HepG2 (cell line): ENCODE measurements around the gene PRXL2B. TPM values are rescaled to one million over a fixed set of nuclear protein-coding genes. Genes with fewer than 3 reads are reported as not detected.

Experiments
- AGO2 ChIP-seq: fragments of 200-400 bp; formaldehyde crosslinking; optimal IDR thresholded peaks from 2 replicates; pipeline ENCODE3; 2017; ENCODE audit warnings: mild to moderate bottlenecking, low read depth, low read length, moderate library complexity
- ARID2 ChIP-seq: sonication (generic); formaldehyde crosslinking; IDR thresholded peaks from 2 replicates; pipeline ENCODE4 v1.8.1; 2022; ENCODE audit warnings: mild to moderate bottlenecking, missing genetic modification reagents, borderline replicate concordance
- ELF1 ChIP-seq: sonication (generic); formaldehyde crosslinking; IDR thresholded peaks from 2 replicates; pipeline ENCODE4 v1.4.0; 2020; ENCODE audit warnings: missing genetic modification reagents
- HMG20B ChIP-seq: conservative IDR thresholded peaks from 2 replicates; pipeline ENCODE4 v1.6.1; 2016; ENCODE audit warnings: missing genetic modification reagents, missing compliant biosample characterization
- HNRNPUL1 ChIP-seq: fragments of 200-400 bp; formaldehyde crosslinking; IDR thresholded peaks from 2 replicates; pipeline ENCODE4 v1.6.1; 2017; ENCODE audit warnings: low read depth, mild to moderate bottlenecking, low read length, moderate library complexity
- KMT2A ChIP-seq: sonication (generic); formaldehyde crosslinking; IDR thresholded peaks from 2 replicates; pipeline ENCODE4 v1.4.0; 2020; ENCODE audit warnings: missing genetic modification reagents
- MED8 ChIP-seq: sonication (generic); formaldehyde crosslinking; IDR thresholded peaks from 2 replicates; pipeline ENCODE4 v1.8.1; 2023; ENCODE audit warnings: mild to moderate bottlenecking, missing genetic modification reagents; ENCODE audit not compliant: insufficient replicate concordance
- NFYB ChIP-seq: sonication (generic); formaldehyde crosslinking; IDR thresholded peaks from 2 replicates; pipeline ENCODE4 v1.4.0; 2020; ENCODE audit warnings: missing genetic modification reagents
- REXO4 ChIP-seq: sonication (generic); formaldehyde crosslinking; IDR thresholded peaks from 2 replicates; pipeline ENCODE4 v1.8.0; 2022; ENCODE audit warnings: missing genetic modification reagents, mild to moderate bottlenecking, borderline replicate concordance
- RORA ChIP-seq: sonication (generic); formaldehyde crosslinking; IDR thresholded peaks from 2 replicates; pipeline ENCODE4 v1.5.0; 2020; ENCODE audit warnings: mild to moderate bottlenecking, missing genetic modification reagents, moderate library complexity
- ZNF3 ChIP-seq: IDR thresholded peaks from 2 replicates; pipeline ENCODE4 v1.7.0; 2017; ENCODE audit warnings: inconsistent platforms
- ZNF549 ChIP-seq: sonication (generic); formaldehyde crosslinking; IDR thresholded peaks from 2 replicates; pipeline ENCODE4 v1.5.0; 2020; ENCODE audit warnings: missing genetic modification reagents
- ZNF605 ChIP-seq: sonication (generic); formaldehyde crosslinking; IDR thresholded peaks from 2 replicates; pipeline ENCODE4 v1.8.0; 2022; ENCODE audit warnings: mild to moderate bottlenecking, missing genetic modification reagents
- ZNF652 ChIP-seq: IDR thresholded peaks from 2 replicates; pipeline ENCODE4 v1.6.1; 2016; ENCODE audit warnings: low read depth, borderline replicate concordance
- ZNF749 ChIP-seq: sonication (generic); formaldehyde crosslinking; IDR thresholded peaks from 2 replicates; pipeline ENCODE4 v1.8.0; 2022; ENCODE audit warnings: mild to moderate bottlenecking, missing genetic modification reagents, moderate library complexity, borderline replicate concordance
- ZNF790 ChIP-seq: sonication (generic); formaldehyde crosslinking; IDR thresholded peaks from 2 replicates; pipeline ENCODE4 v1.8.0; 2022; ENCODE audit warnings: missing genetic modification reagents, mild to moderate bottlenecking, borderline replicate concordance
- polyA plus RNA-seq, 8 experiments: library from polyadenylated mRNA; depleted of rRNA in 3 of 8; stranded (reverse) in 7 of 8; unstranded in 1 of 8; fragments of >200 nt; fragmentation: Illumina TruSeq in 4 of 8; extraction: Trizol in 4 of 8; gene quantifications; 2 replicates each; pipeline versions ENCODE4 v1.2.1 to v1.2.3, GENCODE V29; 2011 to 2016; ENCODE audit warnings: low read depth in 4 of 8, missing spikeins in 1 of 8, mixed read lengths in 1 of 8; ENCODE audit not compliant: insufficient read depth in 1 of 8
- total RNA-seq, 5 experiments: library from RNA; depleted of rRNA; stranded (reverse); fragments of >200 nt; fragmentation: Illumina TruSeq; extraction: Trizol; gene quantifications; 2 replicates each; pipeline ENCODE4 v1.2.3, GENCODE V29; 2016; ENCODE audit warnings: low read depth in 1 of 5
- TF ChIP-seq, protein P1 (sequence below): IDR thresholded peaks from 2 replicates; pipeline ENCODE4 v1.6.1; 2012; ENCODE audit warnings: low read length, improper control_type of control experiment
- TF ChIP-seq, protein P2 (sequence below): sonication (generic); formaldehyde crosslinking; IDR thresholded peaks from 2 replicates; pipeline ENCODE4 v1.9.0; 2021; ENCODE audit warnings: missing genetic modification reagents, borderline replicate concordance
- TF ChIP-seq, protein P3 (sequence below), 2 experiments: sonication (generic) in 1 of 2; formaldehyde crosslinking in 1 of 2; IDR thresholded peaks; 2 replicates each; pipeline versions ENCODE4 v1.4.0 to v1.6.1; 2018 to 2020; ENCODE audit warnings: missing genetic modification reagents in 2 of 2, borderline replicate concordance in 1 of 2, low read depth in 1 of 2, mild to moderate bottlenecking in 1 of 2, missing biosample characterization in 1 of 2
- TF ChIP-seq, protein P4 (sequence below): sonication (generic); formaldehyde crosslinking; IDR thresholded peaks from 2 replicates; pipeline ENCODE4 v1.9.0; 2021; ENCODE audit warnings: missing genetic modification reagents, mild to moderate bottlenecking, borderline replicate concordance

The PRXL2B gene
- total and polyA plus RNA-seq, 2 of the 13 experiments (the other 11 are each of a cell fraction or from before 2014, with no cell fraction given), result 16.8 to 22.1 TPM

DNA sequence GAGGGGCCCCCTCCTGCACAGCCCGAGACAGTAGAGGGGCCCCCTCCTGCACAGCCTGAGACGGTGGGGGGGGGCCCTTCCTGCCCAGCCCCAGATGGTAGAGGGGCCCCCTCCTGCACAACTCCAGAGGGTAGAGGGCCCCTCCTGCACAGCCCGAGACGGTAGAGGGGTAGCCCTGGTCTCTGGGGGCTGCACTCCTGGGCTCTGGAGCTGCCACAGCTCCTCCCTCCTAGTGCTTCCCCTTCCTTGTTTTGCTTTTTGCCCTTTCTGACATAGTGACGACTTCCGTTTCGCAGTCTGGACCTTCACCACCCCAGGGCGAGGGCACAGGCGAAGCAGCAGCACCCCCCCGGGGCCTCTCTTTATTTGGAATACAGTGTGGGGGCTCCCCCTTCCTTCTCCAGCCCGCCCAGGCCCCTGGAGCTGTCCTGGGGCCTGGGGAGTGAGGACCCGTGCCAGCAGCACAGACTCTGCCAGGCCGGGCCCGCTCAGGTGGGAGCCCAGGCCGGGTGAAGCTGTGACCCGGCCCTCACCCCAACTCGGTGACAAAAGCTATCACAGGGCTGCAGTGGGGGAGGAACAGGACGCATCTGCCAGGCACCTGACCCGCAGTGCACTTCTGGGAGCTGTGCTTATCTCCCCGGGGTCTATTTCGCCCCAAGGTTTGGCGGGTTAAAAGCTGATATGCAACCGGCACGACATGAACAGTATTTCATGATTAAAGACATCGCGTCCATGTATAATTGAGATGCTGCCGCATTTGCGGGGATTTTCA lies 1.1 kb upstream of the PRXL2B start (continued):
- TF ChIP-seq, protein P1, sequence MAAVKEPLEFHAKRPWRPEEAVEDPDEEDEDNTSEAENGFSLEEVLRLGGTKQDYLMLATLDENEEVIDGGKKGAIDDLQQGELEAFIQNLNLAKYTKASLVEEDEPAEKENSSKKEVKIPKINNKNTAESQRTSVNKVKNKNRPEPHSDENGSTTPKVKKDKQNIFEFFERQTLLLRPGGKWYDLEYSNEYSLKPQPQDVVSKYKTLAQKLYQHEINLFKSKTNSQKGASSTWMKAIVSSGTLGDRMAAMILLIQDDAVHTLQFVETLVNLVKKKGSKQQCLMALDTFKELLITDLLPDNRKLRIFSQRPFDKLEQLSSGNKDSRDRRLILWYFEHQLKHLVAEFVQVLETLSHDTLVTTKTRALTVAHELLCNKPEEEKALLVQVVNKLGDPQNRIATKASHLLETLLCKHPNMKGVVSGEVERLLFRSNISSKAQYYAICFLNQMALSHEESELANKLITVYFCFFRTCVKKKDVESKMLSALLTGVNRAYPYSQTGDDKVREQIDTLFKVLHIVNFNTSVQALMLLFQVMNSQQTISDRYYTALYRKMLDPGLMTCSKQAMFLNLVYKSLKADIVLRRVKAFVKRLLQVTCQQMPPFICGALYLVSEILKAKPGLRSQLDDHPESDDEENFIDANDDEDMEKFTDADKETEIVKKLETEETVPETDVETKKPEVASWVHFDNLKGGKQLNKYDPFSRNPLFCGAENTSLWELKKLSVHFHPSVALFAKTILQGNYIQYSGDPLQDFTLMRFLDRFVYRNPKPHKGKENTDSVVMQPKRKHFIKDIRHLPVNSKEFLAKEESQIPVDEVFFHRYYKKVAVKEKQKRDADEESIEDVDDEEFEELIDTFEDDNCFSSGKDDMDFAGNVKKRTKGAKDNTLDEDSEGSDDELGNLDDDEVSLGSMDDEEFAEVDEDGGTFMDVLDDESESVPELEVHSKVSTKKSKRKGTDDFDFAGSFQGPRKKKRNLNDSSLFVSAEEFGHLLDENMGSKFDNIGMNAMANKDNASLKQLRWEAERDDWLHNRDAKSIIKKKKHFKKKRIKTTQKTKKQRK, result no peak
- TF ChIP-seq, protein P2, sequence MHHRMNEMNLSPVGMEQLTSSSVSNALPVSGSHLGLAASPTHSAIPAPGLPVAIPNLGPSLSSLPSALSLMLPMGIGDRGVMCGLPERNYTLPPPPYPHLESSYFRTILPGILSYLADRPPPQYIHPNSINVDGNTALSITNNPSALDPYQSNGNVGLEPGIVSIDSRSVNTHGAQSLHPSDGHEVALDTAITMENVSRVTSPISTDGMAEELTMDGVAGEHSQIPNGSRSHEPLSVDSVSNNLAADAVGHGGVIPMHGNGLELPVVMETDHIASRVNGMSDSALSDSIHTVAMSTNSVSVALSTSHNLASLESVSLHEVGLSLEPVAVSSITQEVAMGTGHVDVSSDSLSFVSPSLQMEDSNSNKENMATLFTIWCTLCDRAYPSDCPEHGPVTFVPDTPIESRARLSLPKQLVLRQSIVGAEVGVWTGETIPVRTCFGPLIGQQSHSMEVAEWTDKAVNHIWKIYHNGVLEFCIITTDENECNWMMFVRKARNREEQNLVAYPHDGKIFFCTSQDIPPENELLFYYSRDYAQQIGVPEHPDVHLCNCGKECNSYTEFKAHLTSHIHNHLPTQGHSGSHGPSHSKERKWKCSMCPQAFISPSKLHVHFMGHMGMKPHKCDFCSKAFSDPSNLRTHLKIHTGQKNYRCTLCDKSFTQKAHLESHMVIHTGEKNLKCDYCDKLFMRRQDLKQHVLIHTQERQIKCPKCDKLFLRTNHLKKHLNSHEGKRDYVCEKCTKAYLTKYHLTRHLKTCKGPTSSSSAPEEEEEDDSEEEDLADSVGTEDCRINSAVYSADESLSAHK (CRISPR knock-in tag), result no peak
- TF ChIP-seq, protein P3, sequence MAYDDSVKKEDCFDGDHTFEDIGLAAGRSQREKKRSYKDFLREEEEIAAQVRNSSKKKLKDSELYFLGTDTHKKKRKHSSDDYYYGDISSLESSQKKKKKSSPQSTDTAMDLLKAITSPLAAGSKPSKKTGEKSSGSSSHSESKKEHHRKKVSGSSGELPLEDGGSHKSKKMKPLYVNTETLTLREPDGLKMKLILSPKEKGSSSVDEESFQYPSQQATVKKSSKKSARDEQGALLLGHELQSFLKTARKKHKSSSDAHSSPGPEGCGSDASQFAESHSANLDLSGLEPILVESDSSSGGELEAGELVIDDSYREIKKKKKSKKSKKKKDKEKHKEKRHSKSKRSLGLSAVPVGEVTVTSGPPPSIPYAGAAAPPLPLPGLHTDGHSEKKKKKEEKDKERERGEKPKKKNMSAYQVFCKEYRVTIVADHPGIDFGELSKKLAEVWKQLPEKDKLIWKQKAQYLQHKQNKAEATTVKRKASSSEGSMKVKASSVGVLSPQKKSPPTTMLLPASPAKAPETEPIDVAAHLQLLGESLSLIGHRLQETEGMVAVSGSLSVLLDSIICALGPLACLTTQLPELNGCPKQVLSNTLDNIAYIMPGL (CRISPR knock-in tag; IDR thresholded peaks at IDR 0.05; ENCODE audit: borderline replicate concordance in 1 of 2, low read depth in 1 of 2), result no peak
- peak; percentile 54 for TF ChIP-seq ELF1 (CRISPR knock-in tag)
- no peak for TF ChIP-seq MED8 (CRISPR knock-in tag)
- no peak for TF ChIP-seq KMT2A
- TF ChIP-seq ZNF549 (CRISPR knock-in tag), result no peak
- peak; percentile 72 for TF ChIP-seq AGO2
- no peak for TF ChIP-seq NFYB (CRISPR knock-in tag)
- no peak for TF ChIP-seq HMG20B (CRISPR knock-in tag)
- no peak for TF ChIP-seq ZNF605 (CRISPR knock-in tag)
- TF ChIP-seq RORA (CRISPR knock-in tag), result no peak
- TF ChIP-seq ZNF3 (CRISPR knock-in tag), result no peak
- no peak for TF ChIP-seq HNRNPUL1
- TF ChIP-seq ZNF749 (CRISPR knock-in tag), result no peak
- TF ChIP-seq, protein P4, sequence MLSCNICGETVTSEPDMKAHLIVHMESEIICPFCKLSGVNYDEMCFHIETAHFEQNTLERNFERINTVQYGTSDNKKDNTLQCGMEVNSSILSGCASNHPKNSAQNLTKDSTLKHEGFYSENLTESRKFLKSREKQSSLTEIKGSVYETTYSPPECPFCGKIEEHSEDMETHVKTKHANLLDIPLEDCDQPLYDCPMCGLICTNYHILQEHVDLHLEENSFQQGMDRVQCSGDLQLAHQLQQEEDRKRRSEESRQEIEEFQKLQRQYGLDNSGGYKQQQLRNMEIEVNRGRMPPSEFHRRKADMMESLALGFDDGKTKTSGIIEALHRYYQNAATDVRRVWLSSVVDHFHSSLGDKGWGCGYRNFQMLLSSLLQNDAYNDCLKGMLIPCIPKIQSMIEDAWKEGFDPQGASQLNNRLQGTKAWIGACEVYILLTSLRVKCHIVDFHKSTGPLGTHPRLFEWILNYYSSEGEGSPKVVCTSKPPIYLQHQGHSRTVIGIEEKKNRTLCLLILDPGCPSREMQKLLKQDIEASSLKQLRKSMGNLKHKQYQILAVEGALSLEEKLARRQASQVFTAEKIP (CRISPR knock-in tag), result no peak
- no peak for TF ChIP-seq REXO4 (CRISPR knock-in tag)
- no peak for TF ChIP-seq ZNF790 (CRISPR knock-in tag)
- no peak for TF ChIP-seq ARID2 (CRISPR knock-in tag)
- TF ChIP-seq ZNF652 (CRISPR knock-in tag), result no peak
